HG02852 (cell line): ENCODE measurements around the gene RPP40.

Source experiments
- ATAC-seq: cut with Tn5 transposase; IDR thresholded peaks from one replicate; pipeline ENCODE4 v1.9.1; 2021; ENCODE audit warnings: mild to moderate bottlenecking, moderate library complexity; ENCODE audit not compliant: unreplicated experiment

RPP40 gene

GRCh38 chr6:4970739-4971395, 33.0 kb downstream of the RPP40 start:
- ATAC-seq, result no peak

- no peak for ATAC-seq
Observed at GRCh38 chr6:4969609-4970285, 34.1 kb downstream of the RPP40 start.

GRCh38 chr6:4967301-4968030, 36.4 kb downstream of the RPP40 start:
- ATAC-seq, result no peak

- no peak for ATAC-seq
Observed at GRCh38 chr6:4965562-4966389, 38.1 kb downstream of the RPP40 start.

- no peak for ATAC-seq
Observed at GRCh38 chr6:4964675-4965561, 38.9 kb downstream of the RPP40 start.

DNA sequence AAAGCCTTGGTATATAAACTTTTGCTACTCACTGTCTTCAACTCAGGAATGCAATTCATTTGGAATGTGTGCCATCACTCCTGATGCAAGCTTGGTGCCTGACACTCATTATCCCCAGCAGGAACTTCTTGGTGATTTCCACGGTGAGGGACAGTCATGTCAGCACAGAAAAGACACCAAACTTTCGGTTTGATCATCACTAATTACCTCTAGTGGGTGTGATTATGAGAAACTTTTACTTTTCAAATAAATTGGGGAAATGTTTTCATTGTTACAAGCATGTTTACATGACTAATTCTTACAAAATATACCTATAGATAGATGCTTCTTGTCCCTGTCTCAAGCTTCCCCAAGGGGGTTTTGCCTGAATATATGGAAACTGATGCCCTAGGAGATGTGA, 40.9 kb downstream of the RPP40 start:
- no peak for ATAC-seq

- no peak for ATAC-seq
Observed at GRCh38 chr6:4961322-4962168, 42.3 kb downstream of the RPP40 start.

- no peak for ATAC-seq
Observed at GRCh38 chr6:4958624-4959023, 45.2 kb downstream of the RPP40 start.

GRCh38 chr6:4957521-4958231, 46.2 kb downstream of the RPP40 start:
- ATAC-seq, result no peak

GRCh38 chr6:4956625-4957024, 47.2 kb downstream of the RPP40 start:
- no peak for ATAC-seq

DNA sequence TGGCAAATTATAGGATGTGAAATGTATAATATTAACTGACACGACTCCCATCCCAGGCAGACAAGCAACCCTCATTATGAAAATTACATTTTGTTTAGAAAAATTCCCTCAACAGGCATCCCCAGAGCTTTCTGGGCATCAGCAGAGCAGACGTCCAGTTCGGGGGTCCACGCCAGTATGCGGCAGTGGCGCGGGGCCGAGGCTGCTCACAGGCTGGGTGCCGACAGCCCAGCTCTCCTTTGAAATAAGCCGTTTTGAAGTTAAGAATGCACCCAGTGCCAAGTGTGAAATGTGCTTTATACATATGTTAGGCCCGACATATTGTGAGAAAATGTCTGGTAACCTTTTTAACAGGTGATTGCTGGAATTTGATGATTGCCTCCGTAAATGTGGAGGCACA, 50.4 kb downstream of the RPP40 start:
- no peak for ATAC-seq

DNA sequence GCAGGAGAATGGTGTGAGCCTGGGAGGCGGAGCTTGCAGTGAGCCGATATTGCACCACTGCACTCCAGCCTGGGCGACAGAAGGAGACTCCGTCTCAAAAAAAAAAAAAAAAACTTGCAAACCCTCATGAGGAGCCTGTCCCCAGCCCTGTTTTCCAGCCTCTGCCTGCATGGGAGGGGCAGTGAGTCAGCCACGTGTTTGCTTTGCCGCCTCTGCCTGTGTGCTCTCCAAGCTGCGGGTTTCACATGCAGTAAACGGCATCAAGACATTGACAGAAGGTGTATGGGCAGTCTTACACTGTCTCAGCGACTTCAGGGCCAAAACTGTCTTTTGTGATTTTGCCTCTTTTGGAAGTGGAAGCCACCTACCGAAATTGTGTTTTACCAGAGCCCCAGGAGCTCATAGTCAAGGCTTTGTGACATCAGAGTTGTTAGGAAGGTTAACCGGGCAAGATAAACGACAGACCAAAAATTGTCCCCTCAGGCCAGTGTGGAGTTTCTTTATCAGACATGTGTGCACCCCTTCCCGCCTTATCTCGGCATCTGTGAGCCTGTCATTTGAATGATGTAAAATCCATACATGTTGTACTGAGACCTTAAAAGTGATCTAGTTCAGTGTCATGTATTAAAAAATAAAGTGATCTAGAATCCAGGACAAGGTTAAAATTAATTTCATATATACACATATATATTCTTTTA, 52.9 kb downstream of the RPP40 start:
- no peak for ATAC-seq

- no peak for ATAC-seq
Observed at GRCh38 chr6:4950076-4950475, 53.8 kb downstream of the RPP40 start.

DNA sequence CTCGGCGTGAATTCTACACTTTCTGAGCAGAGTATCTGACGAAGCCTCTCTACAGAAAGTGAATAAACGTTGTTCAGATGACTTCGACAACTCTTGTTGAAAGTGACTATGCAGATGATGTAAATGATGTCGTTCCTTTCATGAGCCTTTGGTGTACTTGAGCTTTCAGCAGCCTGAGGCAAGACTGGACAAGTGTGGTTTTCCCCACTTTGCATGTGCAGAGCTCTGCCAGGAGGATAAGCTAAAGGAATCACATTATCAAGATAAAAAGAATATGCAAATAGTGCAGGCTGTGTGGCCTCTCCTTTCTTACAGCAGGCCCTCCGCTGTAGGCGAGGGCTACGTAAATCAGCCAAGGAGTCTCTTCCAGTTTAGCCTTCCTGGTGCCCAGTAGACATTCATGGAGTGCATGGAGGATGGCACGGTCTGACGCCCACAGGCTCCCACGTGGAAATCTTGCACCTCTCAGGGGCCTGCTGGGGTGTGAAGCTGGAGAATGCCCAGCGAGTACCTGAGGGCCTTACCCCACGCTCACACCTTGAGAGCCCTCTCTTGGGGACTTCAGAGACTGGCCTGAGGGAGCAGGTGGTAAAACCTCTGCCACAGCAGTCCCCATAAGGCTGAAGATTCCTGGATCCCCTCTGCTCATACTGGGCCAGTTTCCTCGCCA, 54.9 kb downstream of the RPP40 start:
- ATAC-seq, result no peak

- no peak for ATAC-seq
Observed at GRCh38 chr6:4947716-4948115, 56.1 kb downstream of the RPP40 start.

GRCh38 chr6:4946521-4946920, 57.3 kb downstream of the RPP40 start:
- no peak for ATAC-seq
